ENCODE measurements around the gene STX16.
"Not testable (repeated sequence)": the region's sequence is repeated elsewhere in the genome, so short reads cannot be mapped to it uniquely, and the experiment has no call there.

STX16 gene

DNA sequence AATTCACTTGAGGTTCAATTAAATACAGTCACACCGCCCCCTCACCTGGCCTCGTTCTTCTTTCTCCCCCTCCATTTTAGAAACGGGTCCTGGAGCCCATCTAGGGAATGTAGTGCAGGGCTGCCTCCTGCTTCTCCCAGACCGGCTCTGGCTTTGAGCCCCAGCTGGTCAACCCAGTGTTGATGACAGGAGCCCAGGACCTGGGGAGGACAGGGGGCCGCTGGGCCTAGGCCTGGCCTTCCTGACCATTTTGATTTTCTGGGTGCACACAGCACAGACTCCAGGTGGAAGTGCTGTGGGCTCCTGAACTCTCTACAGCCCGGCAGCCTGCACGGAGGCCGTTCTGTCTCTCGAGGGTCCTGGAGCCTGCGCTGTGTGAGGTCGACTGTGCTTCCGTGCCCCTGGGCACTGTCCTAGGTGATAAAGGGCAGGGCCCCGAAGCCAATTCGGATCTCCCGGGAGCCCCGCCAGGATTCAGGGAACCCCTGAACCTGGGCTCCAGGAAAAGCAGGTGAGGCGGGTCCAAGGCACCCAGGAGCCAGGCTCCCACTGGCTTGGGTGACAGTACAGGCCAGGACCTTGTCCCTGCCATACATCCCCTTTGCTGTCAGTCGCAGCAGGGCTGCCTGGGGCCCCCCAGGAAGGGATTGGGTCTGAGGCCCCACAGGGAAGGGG lies 64.9 kb downstream of the STX16 start:
- intact Hi-C loops (cut with DNase I): no loop called here

DNA sequence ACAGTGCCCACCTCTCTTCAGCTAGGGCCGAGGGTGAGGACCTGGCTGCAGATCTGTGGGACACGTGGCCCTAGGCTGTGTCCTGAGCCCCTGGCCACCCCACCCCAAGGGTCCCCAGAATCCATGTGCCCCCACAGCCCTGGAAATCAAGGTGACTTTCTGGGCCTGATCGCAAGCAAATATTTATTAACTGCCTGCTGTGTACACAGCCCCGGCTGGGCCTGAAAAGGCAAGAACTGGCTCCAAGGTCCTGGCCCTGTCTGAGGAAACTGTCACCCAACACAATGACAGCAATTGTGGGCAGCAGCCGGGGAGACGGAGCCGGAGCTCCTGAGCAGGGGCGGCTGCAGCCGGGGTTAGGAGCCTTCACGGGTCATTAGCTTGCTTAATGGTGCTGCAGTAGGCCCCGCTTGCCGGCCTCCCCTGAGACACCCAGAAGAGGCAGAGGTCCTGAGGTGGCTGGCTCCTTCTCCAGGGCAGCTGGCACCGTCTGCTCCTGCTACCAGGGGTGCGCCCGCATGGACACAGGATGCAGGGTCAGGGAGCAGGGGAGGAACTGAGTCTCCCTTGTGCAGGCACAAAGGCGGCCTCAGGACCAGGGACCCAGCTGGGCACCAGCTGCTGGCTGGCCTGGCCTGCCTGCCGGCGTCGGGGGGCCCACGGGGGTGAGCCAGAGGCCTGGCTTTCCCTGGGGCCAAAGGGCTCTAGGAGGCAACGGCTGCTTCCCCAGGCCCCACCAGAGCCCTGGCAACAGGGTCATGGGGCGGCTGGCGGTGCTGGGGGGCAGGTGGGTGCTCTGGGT lies 65.6 kb downstream of the STX16 start:
- intact Hi-C loops (cut with DNase I): no loop called here
- DNase-seq: peak in 6 of 10 donors; percentile 5 to 81 (median 46)

More for the DNA sequence above, 64.9 kb downstream of the STX16 start:
- DNase-seq: peak in 6 of 10 donors; percentile 7 to 77 (median 38)

- intact Hi-C loops (cut with DNase I): no loop called here
- DNase-seq: peak in 6 of 10 donors; percentile 9 to 80 (median 42)
Measured at GRCh38 chr20:58717278-58718091, 66.4 kb downstream of the STX16 start.

DNA sequence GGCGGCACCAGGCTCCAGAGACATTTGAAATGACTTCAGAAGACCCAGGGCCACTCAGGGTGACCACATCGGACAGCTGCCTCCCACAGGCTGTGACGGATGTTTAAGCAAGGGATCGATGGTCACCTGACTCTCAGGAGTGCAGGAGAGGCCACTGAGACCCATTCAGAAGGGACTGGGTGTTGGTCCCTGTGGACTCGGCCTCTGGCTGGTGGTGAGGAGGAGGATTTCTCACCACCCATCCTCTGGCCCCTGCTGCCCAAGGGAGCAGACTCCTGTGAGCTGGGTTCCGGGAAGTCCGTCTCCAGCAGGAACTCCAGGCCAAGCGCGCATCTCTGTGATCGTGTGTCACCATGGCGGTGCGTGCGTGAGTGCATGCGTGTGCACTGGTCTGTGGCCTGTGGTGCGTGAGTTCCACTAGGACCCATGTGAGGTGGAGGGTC lies 67.1 kb downstream of the STX16 start:
- intact Hi-C loops (cut with DNase I): no loop called here
- peak in 6 of 10 donors; percentile 3 to 79 (median 35) for DNase-seq

DNA sequence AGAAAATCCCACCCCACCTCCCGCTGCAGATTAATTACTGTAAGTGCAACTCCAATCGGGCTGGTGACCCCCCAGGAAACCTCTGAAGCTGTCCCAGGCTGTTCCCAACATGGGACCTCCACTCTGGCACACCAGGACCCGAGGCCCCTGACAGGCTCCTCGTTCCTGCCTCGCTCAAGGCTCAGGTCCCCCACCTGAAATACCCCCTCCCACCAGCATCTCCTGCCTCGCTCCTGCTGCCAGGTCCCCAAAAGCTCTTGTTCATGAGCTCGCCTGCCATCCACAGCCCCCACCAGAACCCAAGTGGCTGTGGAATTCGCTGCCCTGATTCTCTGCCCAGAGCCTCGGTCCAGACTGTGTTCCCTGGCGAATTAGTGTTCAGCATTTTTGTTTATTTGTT lies 67.6 kb downstream of the STX16 start:
- intact Hi-C loops (cut with DNase I): no loop called here
- peak in 4 of 10 donors; percentile 12 to 84 (median 72) for DNase-seq

DNA sequence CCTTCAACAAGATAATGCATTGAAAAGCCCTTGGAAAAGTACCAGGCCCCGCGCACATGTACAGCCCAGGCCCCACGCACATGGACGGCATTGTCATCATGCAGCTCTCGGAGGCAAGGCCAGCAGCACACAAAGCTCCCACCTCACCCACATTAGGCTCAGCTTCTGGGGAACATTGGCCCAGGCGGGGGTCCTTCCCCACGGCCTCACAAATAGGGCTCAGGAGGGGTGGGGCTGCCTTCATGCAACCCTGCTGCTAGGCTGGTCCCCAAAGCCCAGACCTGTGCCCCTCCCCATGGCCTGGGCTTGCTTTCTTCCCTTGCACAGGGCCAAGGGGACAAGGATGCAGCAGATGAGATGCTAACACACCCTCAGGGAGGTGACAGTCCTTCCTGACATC lies 68.2 kb downstream of the STX16 start:
- peak in 4 of 10 donors; percentile 22 to 89 (median 85) for DNase-seq
- intact Hi-C loops (cut with DNase I): no loop called here

DNA sequence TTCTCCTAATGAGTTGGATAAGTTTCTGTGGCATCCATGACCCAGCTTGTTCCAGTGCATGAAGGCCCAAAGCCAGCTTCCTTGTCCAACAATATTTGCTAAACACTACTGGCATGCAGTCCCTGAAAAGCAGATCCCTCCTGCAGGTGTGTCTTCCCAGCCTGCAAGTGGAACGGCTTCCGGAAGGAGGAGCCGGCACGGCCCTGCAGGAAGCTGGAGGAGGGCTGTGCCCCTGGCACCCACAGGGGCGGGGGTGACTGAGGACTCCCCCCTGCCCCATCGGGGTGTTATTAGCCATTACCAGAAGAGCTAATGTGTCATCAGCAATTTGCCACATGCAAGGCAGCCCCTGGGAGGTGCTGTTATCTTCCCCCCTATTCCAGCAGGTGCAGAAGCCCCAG lies 68.9 kb downstream of the STX16 start:
- intact Hi-C loops (cut with DNase I): no loop called here
- DNase-seq: peak in 2 of 10 donors; percentile 3 to 65

DNA sequence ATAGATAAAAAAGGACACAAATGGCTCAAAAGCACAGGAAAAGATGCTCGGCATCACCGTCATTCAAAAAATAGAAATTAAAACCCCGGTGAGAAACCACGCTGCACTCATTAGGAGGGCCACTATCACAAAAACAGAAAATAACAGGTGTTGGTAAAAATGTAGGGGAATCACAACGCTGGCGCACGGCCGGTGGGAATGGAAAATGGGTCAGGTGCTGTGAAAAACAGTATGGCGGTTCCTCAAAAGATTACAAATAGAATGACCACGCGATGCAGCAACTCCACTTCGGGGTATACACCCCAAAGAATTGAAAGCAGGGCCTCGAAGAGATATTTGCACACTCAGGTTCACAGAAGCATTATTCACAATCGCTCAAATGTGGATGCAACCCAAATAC lies 69.8 kb downstream of the STX16 start:
- intact Hi-C loops (cut with DNase I): no loop called here
- peak in 1 of 10 donors; percentile 20 for DNase-seq

- intact Hi-C loops (cut with DNase I): no loop called here
- DNase-seq: peak in 3 of 10 donors; percentile 13 to 80 (median 33)
Measured at GRCh38 chr20:58721951-58722778, 71.1 kb downstream of the STX16 start.

DNA sequence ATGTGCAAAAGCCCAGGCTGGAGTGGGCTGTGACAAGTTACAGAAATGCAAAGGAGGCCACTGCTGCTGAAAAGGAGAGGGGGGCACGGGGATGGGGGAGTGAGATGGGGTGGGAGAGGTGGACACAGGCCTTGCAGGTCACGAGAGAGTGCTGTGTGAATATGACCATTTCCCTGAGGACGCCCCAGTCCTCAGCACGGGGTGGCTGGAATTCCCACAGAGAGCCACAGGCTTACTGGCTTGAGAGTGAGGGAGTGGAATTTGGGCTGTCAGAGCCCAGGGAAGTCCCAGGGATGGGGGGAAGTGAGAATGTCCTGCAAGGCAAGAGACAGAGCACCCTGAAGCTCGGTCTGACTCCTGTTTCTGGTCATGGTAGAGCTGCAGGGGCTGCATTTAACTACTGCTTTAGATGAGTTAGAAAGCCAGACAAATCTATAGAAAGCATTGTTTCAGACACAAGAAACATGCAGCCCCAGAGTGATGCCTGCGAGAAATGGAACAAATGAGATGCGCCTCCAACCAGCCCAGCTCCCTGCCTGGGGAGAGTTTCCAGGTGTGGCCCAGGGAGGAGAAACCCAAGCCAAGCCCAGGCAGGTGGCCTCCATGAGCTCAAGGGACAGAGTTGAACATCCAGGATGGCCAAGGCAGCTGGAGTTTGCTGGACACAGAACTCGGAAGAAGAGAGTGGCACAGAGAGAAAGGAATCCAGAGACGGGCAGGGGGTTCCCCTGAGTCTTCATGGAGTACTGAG lies 72.0 kb downstream of the STX16 start:
- intact Hi-C loops (cut with DNase I): no loop called here
- peak in 1 of 10 donors; percentile 32 for DNase-seq

DNA sequence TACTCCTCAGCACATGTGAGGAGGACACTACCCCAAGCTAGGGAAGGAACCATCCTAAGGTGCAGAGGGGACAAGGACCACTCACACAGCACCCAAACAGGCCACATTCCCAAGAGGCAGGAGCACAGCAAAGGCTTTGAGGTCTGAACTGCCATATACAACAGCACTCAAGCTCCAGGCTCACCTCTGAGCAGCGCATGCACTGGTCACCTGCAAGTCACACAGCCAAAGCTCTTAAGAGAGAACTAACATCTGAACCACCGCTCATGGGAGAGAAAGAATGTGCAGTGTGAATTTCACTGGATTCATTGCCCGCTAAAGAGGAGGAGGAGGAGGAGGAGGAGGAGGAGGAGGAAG lies 72.5 kb downstream of the STX16 start:
- peak in 1 of 10 donors; percentile 13 for DNase-seq
- intact Hi-C loops (cut with DNase I): no loop called here

GRCh38 chr20:58726156-58726555 lies 75.1 kb downstream of the STX16 start:
- intact Hi-C loops (cut with DNase I); DNase-seq: not testable (repeated sequence)
